Thoracic aorta (tissue), 2 donors: ENCODE data around the gene MUSTN1. TPM values are rescaled to one million over a fixed set of nuclear protein-coding genes. Genes with fewer than 3 reads are reported as not detected.

Experiments
- ATAC-seq: fragments of 150-250 bp; one replicate; pipeline ENCODE4 v1.8.0; 2017; ENCODE audit warnings: low read depth; ENCODE audit not compliant: insufficient number of reproducible peaks, low FRiP score
- DNase-seq: peaks from one replicate; pipeline ENCODE4 v3.0.0-alpha.2; 2020; ENCODE audit warnings: low spot score
- H3K27ac ChIP-seq, 2 donors: fragments of 200-600 bp; sonication (generic); 1 replicate in 1 of 2; 2 replicates in 1 of 2; pipeline ENCODE4 v1.5.1; 2016; ENCODE audit warnings: mild to moderate bottlenecking in 2 of 2, moderate library complexity in 2 of 2
- H3K27me3 ChIP-seq: fragments of 200-600 bp; sonication (generic); replicated peaks from 2 replicates; pipeline ENCODE4 v1.6.0; 2016; ENCODE audit warnings: mild to moderate bottlenecking; ENCODE audit not compliant: insufficient read depth
- H3K36me3 ChIP-seq: fragments of 200-600 bp; sonication (generic); one replicate; pipeline ENCODE4 v1.5.1; 2016
- H3K4me1 ChIP-seq, 2 donors: fragments of 200-600 bp; sonication (generic); 1 replicate in 1 of 2; 2 replicates in 1 of 2; pipeline versions ENCODE4 v1.5.1 to v1.6.0; 2016; ENCODE audit warnings: low read depth in 2 of 2, mild to moderate bottlenecking in 1 of 2; ENCODE audit not compliant: control insufficient read depth in 1 of 2
- H3K4me3 ChIP-seq: fragments of 200-600 bp; sonication (generic); 2 replicates; pipeline ENCODE4 v1.5.1; 2016; ENCODE audit warnings: mild to moderate bottlenecking
- H3K9me3 ChIP-seq: fragments of 200-600 bp; sonication (generic); 2 replicates; pipeline ENCODE4 v1.5.1; 2016
- CTCF ChIP-seq: fragments of 200-600 bp; sonication (generic); IDR thresholded peaks from one replicate; pipeline ENCODE4 v1.5.1; 2019; ENCODE audit warnings: antibody characterized with exemption
- total RNA-seq, 2 donors: library from RNA; depleted of rRNA; stranded (reverse); fragments of >200 nt; gene quantifications; one replicate each; pipeline versions ENCODE4 v1.1.0 to v1.2.3, GENCODE V29; 2016

The MUSTN1 gene
- total RNA-seq, 2 donors from 2014 or later, result 21.0 to 33.8 TPM

GRCh38 chr3:52879581-52879980, 44.8 kb upstream of the MUSTN1 start:
- TF ChIP-seq CTCF, result no peak
- ATAC-seq (no peak), DNase-seq (no peak)
- Histone ChIP-seq H3K36me3 (peaks cover 15% of the 10 kb centered on the region), H3K27ac (no peak overlapping the region), H3K4me1 (peaks cover 4 to 12% of the 10 kb centered on the region in 2 donors), H3K4me3 (no peak overlapping the region), H3K9me3 (no peaks in the 10 kb centered on the region), H3K27me3 (no peaks in the 10 kb centered on the region)

- Histone ChIP-seq H3K27me3 (no peaks in the 10 kb centered on the region), H3K4me1 (peaks cover 9 to 17% of the 10 kb centered on the region in 2 donors), H3K4me3 (no peak overlapping the region), H3K9me3 (no peaks in the 10 kb centered on the region), H3K27ac (no peak overlapping the region), H3K36me3 (peaks cover 15% of the 10 kb centered on the region)
- no peak for TF ChIP-seq CTCF
- ATAC-seq, result no peak
- no peak for DNase-seq
Observed at GRCh38 chr3:52879090-52879489, 44.3 kb upstream of the MUSTN1 start.

- Histone ChIP-seq H3K4me1 (peaks cover 9 to 26% of the 10 kb centered on the region in 2 donors), H3K27ac (no peak overlapping the region), H3K4me3 (no peak overlapping the region), H3K27me3 (no peaks in the 10 kb centered on the region), H3K36me3 (peaks cover 15% of the 10 kb centered on the region), H3K9me3 (no peaks in the 10 kb centered on the region)
- ATAC-seq (no peak), DNase-seq (no peak)
- TF ChIP-seq CTCF, result no peak
Observed at GRCh38 chr3:52877085-52877484, 42.3 kb upstream of the MUSTN1 start.

- H3K4me3 ChIP-seq, result no peak overlapping the region
- H3K27ac ChIP-seq, result no peak overlapping the region
- ATAC-seq (no peak), DNase-seq (no peak)
- H3K27me3 ChIP-seq, result no peaks in the 10 kb centered on the region
- H3K36me3 ChIP-seq, result peaks cover 13% of the 10 kb centered on the region
- H3K9me3 ChIP-seq, result no peaks in the 10 kb centered on the region
- peaks cover 9 to 26% of the 10 kb centered on the region in 2 donors for H3K4me1 ChIP-seq
- TF ChIP-seq CTCF, result no peak
Observed at GRCh38 chr3:52874864-52875587, 40.2 kb upstream of the MUSTN1 start.

- no peaks in the 10 kb centered on the region for H3K9me3 ChIP-seq
- H3K4me3 ChIP-seq, result no peak overlapping the region
- H3K36me3 ChIP-seq, result peaks cover 6% of the 10 kb centered on the region
- DNase-seq (no peak), ATAC-seq (no peak)
- H3K27me3 ChIP-seq, result no peaks in the 10 kb centered on the region
- no peak overlapping the region for H3K27ac ChIP-seq
- no peak for TF ChIP-seq CTCF
- peaks cover 9 to 26% of the 10 kb centered on the region in 2 donors for H3K4me1 ChIP-seq
Observed at GRCh38 chr3:52874160-52874701, 39.4 kb upstream of the MUSTN1 start.
